ENCODE data around the gene ANKRD31. TPM values are rescaled to one million over a fixed set of nuclear protein-coding genes. Genes with fewer than 3 reads are reported as not detected.
A peak's percentile ranks its signal among the peaks of the same experiment; 100 is the strongest.

Gene ANKRD31
- total RNA-seq (under 1 TPM; 0.16 to 0.24 TPM), polyA plus RNA-seq (under 1 TPM; 0.03 to 0.13 TPM)
- long read RNA-seq, donor 1, result 0 reads
- long read RNA-seq, donor 2, result 0 reads

- intact Hi-C loops (cut with DNase I), result loop anchor here (2.0 to 10.0 kb wide), 6 partner anchors 100 to 446 kb away; partner anchors contain the start of genes GCNT4 (in 2 of the 2) and HMGCR (in 2 of the 2)
- no peaks in the 10 kb centered on the region for H3K4me1 ChIP-seq (ENCODE audit: control insufficient read depth in 1 of 2, insufficient read depth in 2 of 2, low read length in 2 of 2)
- WGBS, 2 donors, result 2% methylated on average over 58 of the region's 58 CpGs
- H3K36me3 ChIP-seq (ENCODE audit: control insufficient read depth in 1 of 2, insufficient read depth in 2 of 2, low read length in 1 of 2), result no peaks in the 10 kb centered on the region
- peak within 1 kb of the TSS; percentile 50 to 98 for H3K4me3 ChIP-seq (ENCODE audit: low read length in 2 of 2)
- peak; percentile 100 for ATAC-seq (ENCODE audit: low FRiP score)
- no peaks in the 10 kb centered on the region for H3K9me3 ChIP-seq (ENCODE audit: control insufficient read depth, low read length)
- peak within 1 kb of the TSS in 1 of 2 donors; percentile 82 for H3K27ac ChIP-seq (ENCODE audit: low read depth in 1 of 2, low read length in 2 of 2)
- peak; percentile 91 to 95 for DNase-seq
- H3K27me3 ChIP-seq (ENCODE audit: control insufficient read depth in 1 of 2, insufficient read depth in 2 of 2, low read length in 1 of 2), result no peaks in the 10 kb centered on the region
Observed at GRCh38 chr5:75236322-75237316, at the start of gene ANKRD31. Gene ANKRD31 (minus strand): TSS chr5:75236878. CDS start chr5:75236686, 192 bp downstream.

GRCh38 chr5:75286211-75286773 is 49.6 kb upstream of the ANKRD31 start:
- Histone ChIP-seq H3K9me3 (ENCODE audit: control insufficient read depth, low read length) (no peaks in the 10 kb centered on the region), H3K27me3 (ENCODE audit: control insufficient read depth in 1 of 2, insufficient read depth in 2 of 2, low read length in 1 of 2) (no peaks in the 10 kb centered on the region), H3K27ac (ENCODE audit: low read depth in 1 of 2, low read length in 2 of 2) (no peak overlapping the region), H3K4me3 (ENCODE audit: low read length in 2 of 2) (no peak overlapping the region), H3K4me1 (ENCODE audit: control insufficient read depth in 1 of 2, insufficient read depth in 2 of 2, low read length in 2 of 2) (no peaks in the 10 kb centered on the region), H3K36me3 (ENCODE audit: control insufficient read depth in 1 of 2, insufficient read depth in 2 of 2, low read length in 1 of 2) (no peaks in the 10 kb centered on the region)
- no peak for ATAC-seq (ENCODE audit: low FRiP score)
- WGBS, 2 donors, result 78 to 89% methylated on average over 3 of the region's 3 CpGs
- DNase-seq, result no peak
- intact Hi-C loops (cut with DNase I), result no loop called here

GRCh38 chr5:75282581-75282980 is 45.9 kb upstream of the ANKRD31 start:
- Histone ChIP-seq H3K36me3 (ENCODE audit: control insufficient read depth in 1 of 2, insufficient read depth in 2 of 2, low read length in 1 of 2) (no peaks in the 10 kb centered on the region), H3K27ac (ENCODE audit: low read depth in 1 of 2, low read length in 2 of 2) (no peak overlapping the region), H3K9me3 (ENCODE audit: control insufficient read depth, low read length) (no peaks in the 10 kb centered on the region), H3K4me3 (ENCODE audit: low read length in 2 of 2) (no peak overlapping the region), H3K4me1 (ENCODE audit: control insufficient read depth in 1 of 2, insufficient read depth in 2 of 2, low read length in 2 of 2) (no peaks in the 10 kb centered on the region), H3K27me3 (ENCODE audit: control insufficient read depth in 1 of 2, insufficient read depth in 2 of 2, low read length in 1 of 2) (no peaks in the 10 kb centered on the region)
- intact Hi-C loops (cut with DNase I), result no loop called here
- 87% methylated on average over 2 of the region's 2 CpGs for WGBS, 2 donors
- DNase-seq (no peak), ATAC-seq (ENCODE audit: low FRiP score) (no peak)

- H3K27me3 ChIP-seq (ENCODE audit: control insufficient read depth in 1 of 2, insufficient read depth in 2 of 2, low read length in 1 of 2), result no peaks in the 10 kb centered on the region
- no peaks in the 10 kb centered on the region for H3K36me3 ChIP-seq (ENCODE audit: control insufficient read depth in 1 of 2, insufficient read depth in 2 of 2, low read length in 1 of 2)
- intact Hi-C loops (cut with DNase I), result no loop called here
- WGBS, 2 donors, result 71 to 75% methylated on average over 4 of the region's 4 CpGs
- no peak overlapping the region for H3K4me3 ChIP-seq (ENCODE audit: low read length in 2 of 2)
- no peaks in the 10 kb centered on the region for H3K4me1 ChIP-seq (ENCODE audit: control insufficient read depth in 1 of 2, insufficient read depth in 2 of 2, low read length in 2 of 2)
- ATAC-seq (ENCODE audit: low FRiP score), result no peak
- H3K27ac ChIP-seq (ENCODE audit: low read depth in 1 of 2, low read length in 2 of 2), result no peak overlapping the region
- DNase-seq, result no peak
- H3K9me3 ChIP-seq (ENCODE audit: control insufficient read depth, low read length), result no peaks in the 10 kb centered on the region
Observed at GRCh38 chr5:75281716-75282465, 45.2 kb upstream of the ANKRD31 start.

- Histone ChIP-seq H3K36me3 (ENCODE audit: control insufficient read depth in 1 of 2, insufficient read depth in 2 of 2, low read length in 1 of 2) (no peaks in the 10 kb centered on the region), H3K4me3 (ENCODE audit: low read length in 2 of 2) (no peak overlapping the region), H3K4me1 (ENCODE audit: control insufficient read depth in 1 of 2, insufficient read depth in 2 of 2, low read length in 2 of 2) (no peaks in the 10 kb centered on the region), H3K27me3 (ENCODE audit: control insufficient read depth in 1 of 2, insufficient read depth in 2 of 2, low read length in 1 of 2) (no peaks in the 10 kb centered on the region), H3K27ac (ENCODE audit: low read depth in 1 of 2, low read length in 2 of 2) (no peak overlapping the region), H3K9me3 (ENCODE audit: control insufficient read depth, low read length) (no peaks in the 10 kb centered on the region)
- intact Hi-C loops (cut with DNase I), result no loop called here
- no peak for ATAC-seq (ENCODE audit: low FRiP score)
- WGBS, 2 donors, result 83 to 88% methylated on average over 1 of the region's 1 CpG
- DNase-seq, result no peak
Observed at GRCh38 chr5:75279321-75279720, 42.6 kb upstream of the ANKRD31 start.

GRCh38 chr5:75277463-75277862 is 40.8 kb upstream of the ANKRD31 start:
- no peak overlapping the region for H3K27ac ChIP-seq (ENCODE audit: low read depth in 1 of 2, low read length in 2 of 2)
- ATAC-seq (ENCODE audit: low FRiP score), result no peak
- 87 to 93% methylated on average over 4 of the region's 4 CpGs for WGBS, 2 donors
- no peaks in the 10 kb centered on the region for H3K27me3 ChIP-seq (ENCODE audit: control insufficient read depth in 1 of 2, insufficient read depth in 2 of 2, low read length in 1 of 2)
- H3K9me3 ChIP-seq (ENCODE audit: control insufficient read depth, low read length), result no peaks in the 10 kb centered on the region
- intact Hi-C loops (cut with DNase I), result no loop called here
- no peak overlapping the region for H3K4me3 ChIP-seq (ENCODE audit: low read length in 2 of 2)
- no peaks in the 10 kb centered on the region for H3K4me1 ChIP-seq (ENCODE audit: control insufficient read depth in 1 of 2, insufficient read depth in 2 of 2, low read length in 2 of 2)
- no peaks in the 10 kb centered on the region for H3K36me3 ChIP-seq (ENCODE audit: control insufficient read depth in 1 of 2, insufficient read depth in 2 of 2, low read length in 1 of 2)
- no peak for DNase-seq

- no peaks in the 10 kb centered on the region for H3K9me3 ChIP-seq (ENCODE audit: control insufficient read depth, low read length)
- no peak for DNase-seq
- 63% methylated on average over 3 of the region's 3 CpGs for WGBS, 2 donors
- ATAC-seq (ENCODE audit: low FRiP score), result no peak
- H3K4me1 ChIP-seq (ENCODE audit: control insufficient read depth in 1 of 2, insufficient read depth in 2 of 2, low read length in 2 of 2), result no peaks in the 10 kb centered on the region
- H3K4me3 ChIP-seq (ENCODE audit: low read length in 2 of 2), result no peak overlapping the region
- H3K36me3 ChIP-seq (ENCODE audit: control insufficient read depth in 1 of 2, insufficient read depth in 2 of 2, low read length in 1 of 2), result no peaks in the 10 kb centered on the region
- H3K27me3 ChIP-seq (ENCODE audit: control insufficient read depth in 1 of 2, insufficient read depth in 2 of 2, low read length in 1 of 2), result no peaks in the 10 kb centered on the region
- no peak overlapping the region for H3K27ac ChIP-seq (ENCODE audit: low read depth in 1 of 2, low read length in 2 of 2)
- intact Hi-C loops (cut with DNase I), result no loop called here
Observed at GRCh38 chr5:75275756-75276155, 39.1 kb upstream of the ANKRD31 start.

GRCh38 chr5:75275147-75275546 is 38.5 kb upstream of the ANKRD31 start:
- ATAC-seq (ENCODE audit: low FRiP score) (no peak), DNase-seq (no peak)
- H3K27me3 ChIP-seq (ENCODE audit: control insufficient read depth in 1 of 2, insufficient read depth in 2 of 2, low read length in 1 of 2), result no peaks in the 10 kb centered on the region
- H3K4me1 ChIP-seq (ENCODE audit: control insufficient read depth in 1 of 2, insufficient read depth in 2 of 2, low read length in 2 of 2), result no peaks in the 10 kb centered on the region
- intact Hi-C loops (cut with DNase I), result no loop called here
- H3K9me3 ChIP-seq (ENCODE audit: control insufficient read depth, low read length), result no peaks in the 10 kb centered on the region
- no peaks in the 10 kb centered on the region for H3K36me3 ChIP-seq (ENCODE audit: control insufficient read depth in 1 of 2, insufficient read depth in 2 of 2, low read length in 1 of 2)
- WGBS, 2 donors, result 59 to 71% methylated on average over 1 of the region's 1 CpG
- no peak overlapping the region for H3K4me3 ChIP-seq (ENCODE audit: low read length in 2 of 2)
- no peak overlapping the region for H3K27ac ChIP-seq (ENCODE audit: low read depth in 1 of 2, low read length in 2 of 2)

Data from aorta (tissue), 5 donors.